HEK293 (cell line): Measurements from ENCODE around the gene FAHD2A.

Experiments
- CTCF ChIA-PET: fragments of 350-600 bp; formaldehyde crosslinking; extraction: SDS; loops from one replicate; lab custom pipeline; 2021; ENCODE audit warnings: antibody characterized with exemption; lab: Yijun Ruan, JAX
- POLR2A ChIA-PET: fragments of 300-600 bp; formaldehyde crosslinking; extraction: SDS; loops from one replicate; lab custom pipeline; 2020; ENCODE audit warnings: antibody characterized with exemption, inconsistent platforms; lab: Yijun Ruan, JAX
- H3K27ac ChIP-seq: fragments of 200-500 bp; sonication (Bioruptor generic); 2 replicates; pipeline ENCODE4 v1.5.1; 2014; ENCODE audit warnings: low read depth, low read length, control low read depth, inconsistent platforms; ENCODE audit errors: extremely low read depth
- H3K36me3 ChIP-seq, 2 experiments: fragments of 200-500 bp in 1 of 2; sonication (Bioruptor generic) in 1 of 2; 1 replicate in 1 of 2; 2 replicates in 1 of 2; pipeline ENCODE4 v1.5.1; 2014 to 2017; ENCODE audit warnings: inconsistent platforms in 2 of 2, low read length in 2 of 2; ENCODE audit not compliant: control insufficient read depth in 2 of 2, insufficient read depth in 1 of 2
- H3K4me1 ChIP-seq: fragments of 200-500 bp; sonication (Bioruptor generic); 2 replicates; pipeline ENCODE4 v1.5.1; 2014; ENCODE audit warnings: mild to moderate bottlenecking, low read length, inconsistent platforms; ENCODE audit not compliant: control insufficient read depth, insufficient read depth
- H3K4me3 ChIP-seq: 2 replicates; pipeline ENCODE4 v1.5.1; 2011; ENCODE audit warnings: low read depth, mild to moderate bottlenecking, control low read depth, low read length, moderate library complexity
- H3K9me3 ChIP-seq: fragments of 200-500 bp; sonication (Bioruptor generic); 2 replicates; pipeline ENCODE4 v1.5.1; 2014; ENCODE audit warnings: low read depth, low read length, inconsistent platforms; ENCODE audit not compliant: control insufficient read depth, insufficient read depth
- HOXD13 ChIP-seq: sonication (generic); formaldehyde crosslinking; IDR thresholded peaks from 2 replicates; pipeline ENCODE4 v1.8.0; 2022; ENCODE audit warnings: missing genetic modification reagents, borderline replicate concordance
- KLF9 ChIP-seq: fragments of 450-650 bp; formaldehyde crosslinking; IDR thresholded peaks from 2 replicates; pipeline ENCODE4 v1.5.1; 2016; ENCODE audit warnings: missing biosample characterization, missing genetic modification characterization, low read depth
- PRDM10 ChIP-seq: fragments of 450-650 bp; formaldehyde crosslinking; IDR thresholded peaks from 2 replicates; pipeline ENCODE4 v1.5.1; 2016; ENCODE audit warnings: missing biosample characterization, missing genetic modification characterization
- SALL2 ChIP-seq: fragments of 450-650 bp; formaldehyde crosslinking; IDR thresholded peaks from 2 replicates; pipeline ENCODE4 v1.5.0; 2017; ENCODE audit warnings: missing biosample characterization, mild to moderate bottlenecking, missing genetic modification characterization, borderline replicate concordance
- SETDB1 ChIP-seq: IDR thresholded peaks from one replicate; pipeline ENCODE4 v1.6.1; 2017; ENCODE audit warnings: mild to moderate bottlenecking, low read length, moderate library complexity, mixed read lengths; ENCODE audit not compliant: insufficient read length
- ZNF114 ChIP-seq: fragments of 450-650 bp; formaldehyde crosslinking; IDR thresholded peaks from 2 replicates; pipeline ENCODE4 v1.5.0; 2017; ENCODE audit warnings: missing biosample characterization, missing genetic modification characterization
- ZNF18 ChIP-seq: fragments of 450-650 bp; formaldehyde crosslinking; IDR thresholded peaks from 2 replicates; pipeline ENCODE4 v1.5.1; 2016; ENCODE audit warnings: missing biosample characterization, missing genetic modification characterization
- ZNF23 ChIP-seq: fragments of 450-650 bp; formaldehyde crosslinking; IDR thresholded peaks from 2 replicates; pipeline ENCODE4 v1.5.1; 2016; ENCODE audit warnings: missing biosample characterization, missing genetic modification characterization, borderline replicate concordance
- ZNF324 ChIP-seq: fragments of 450-650 bp; formaldehyde crosslinking; IDR thresholded peaks from 2 replicates; pipeline ENCODE4 v1.5.1; 2016; ENCODE audit warnings: missing biosample characterization, missing genetic modification characterization
- ZNF48 ChIP-seq: fragments of 450-650 bp; formaldehyde crosslinking; IDR thresholded peaks from 2 replicates; pipeline ENCODE4 v1.5.1; 2016; ENCODE audit warnings: missing biosample characterization, missing genetic modification characterization
- ZNF585B ChIP-seq: fragments of 450-650 bp; formaldehyde crosslinking; IDR thresholded peaks from 2 replicates; pipeline ENCODE4 v1.5.1; 2016; ENCODE audit warnings: missing biosample characterization, missing genetic modification characterization
- ZNF596 ChIP-seq: fragments of 450-650 bp; IDR thresholded peaks from 2 replicates; pipeline ENCODE4 v1.5.0; 2018; ENCODE audit warnings: missing biosample characterization, mild to moderate bottlenecking, missing genetic modification characterization, moderate library complexity
- ZNF623 ChIP-seq: fragments of 450-650 bp; formaldehyde crosslinking; IDR thresholded peaks from 2 replicates; pipeline ENCODE4 v1.5.1; 2016; ENCODE audit warnings: missing biosample characterization, missing genetic modification characterization
- ZNF624 ChIP-seq: fragments of 450-650 bp; formaldehyde crosslinking; IDR thresholded peaks from 2 replicates; pipeline ENCODE4 v1.5.1; 2017; ENCODE audit warnings: missing biosample characterization, missing genetic modification characterization
- ZNF792 ChIP-seq: fragments of 450-650 bp; formaldehyde crosslinking; IDR thresholded peaks from 2 replicates; pipeline ENCODE4 v1.5.1; 2016; ENCODE audit warnings: missing biosample characterization, missing genetic modification characterization
- TF ChIP-seq, protein P1 (sequence below): fragments of 450-650 bp; formaldehyde crosslinking; IDR thresholded peaks from 2 replicates; pipeline ENCODE4 v1.5.1; 2016; ENCODE audit warnings: missing biosample characterization, missing genetic modification characterization
- TF ChIP-seq, protein P2 (sequence below): fragments of 450-650 bp; formaldehyde crosslinking; IDR thresholded peaks from 2 replicates; pipeline ENCODE4 v1.5.1; 2016; ENCODE audit warnings: missing biosample characterization, missing genetic modification characterization

Gene FAHD2A

GRCh38 chr2:95353055-95353575 lies 49.4 kb upstream of the FAHD2A start (continued):
- TF ChIP-seq PRDM10 (tag by site-specific recombination) (no peak), ZNF792 (tag by site-specific recombination) (no peak), SALL2 (tag by site-specific recombination) (no peak), ZNF18 (tag by site-specific recombination) (no peak), ZNF324 (no peak), ZNF48 (tag by site-specific recombination) (no peak), ZNF624 (tag by site-specific recombination) (no peak), ZNF596 (tag by site-specific recombination) (no peak), KLF9 (no peak)
- TF ChIP-seq, protein P1, sequence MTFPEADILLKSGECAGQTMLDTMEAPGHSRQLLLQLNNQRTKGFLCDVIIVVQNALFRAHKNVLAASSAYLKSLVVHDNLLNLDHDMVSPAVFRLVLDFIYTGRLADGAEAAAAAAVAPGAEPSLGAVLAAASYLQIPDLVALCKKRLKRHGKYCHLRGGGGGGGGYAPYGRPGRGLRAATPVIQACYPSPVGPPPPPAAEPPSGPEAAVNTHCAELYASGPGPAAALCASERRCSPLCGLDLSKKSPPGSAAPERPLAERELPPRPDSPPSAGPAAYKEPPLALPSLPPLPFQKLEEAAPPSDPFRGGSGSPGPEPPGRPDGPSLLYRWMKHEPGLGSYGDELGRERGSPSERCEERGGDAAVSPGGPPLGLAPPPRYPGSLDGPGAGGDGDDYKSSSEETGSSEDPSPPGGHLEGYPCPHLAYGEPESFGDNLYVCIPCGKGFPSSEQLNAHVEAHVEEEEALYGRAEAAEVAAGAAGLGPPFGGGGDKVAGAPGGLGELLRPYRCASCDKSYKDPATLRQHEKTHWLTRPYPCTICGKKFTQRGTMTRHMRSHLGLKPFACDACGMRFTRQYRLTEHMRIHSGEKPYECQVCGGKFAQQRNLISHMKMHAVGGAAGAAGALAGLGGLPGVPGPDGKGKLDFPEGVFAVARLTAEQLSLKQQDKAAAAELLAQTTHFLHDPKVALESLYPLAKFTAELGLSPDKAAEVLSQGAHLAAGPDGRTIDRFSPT (tag by site-specific recombination) = no peak
- TF ChIP-seq, all 188 proteins: peak for 0

- no peaks in the 10 kb centered on the region for H3K9me3 ChIP-seq
- no peak overlapping the region for H3K27ac ChIP-seq
- ChIA-PET CTCF (interaction anchor here (0.6 to 1.5 kb wide), 2 partner anchors 9 to 122 kb away, joined by 3 to 4 read pairs; no protein-coding TSS in a partner anchor), POLR2A (no interaction called here)
- H3K36me3 ChIP-seq = no peaks in the 10 kb centered on the region
- no peaks in the 10 kb centered on the region; the same call in 1 of the 2 replicates for H3K4me1 ChIP-seq
- no peak for TF ChIP-seq ZNF585B (tag by site-specific recombination)
- no peak for TF ChIP-seq SETDB1
- TF ChIP-seq ZNF114 (tag by site-specific recombination) = no peak
- no peak for TF ChIP-seq HOXD13 (CRISPR knock-in tag)
- TF ChIP-seq, protein P2, sequence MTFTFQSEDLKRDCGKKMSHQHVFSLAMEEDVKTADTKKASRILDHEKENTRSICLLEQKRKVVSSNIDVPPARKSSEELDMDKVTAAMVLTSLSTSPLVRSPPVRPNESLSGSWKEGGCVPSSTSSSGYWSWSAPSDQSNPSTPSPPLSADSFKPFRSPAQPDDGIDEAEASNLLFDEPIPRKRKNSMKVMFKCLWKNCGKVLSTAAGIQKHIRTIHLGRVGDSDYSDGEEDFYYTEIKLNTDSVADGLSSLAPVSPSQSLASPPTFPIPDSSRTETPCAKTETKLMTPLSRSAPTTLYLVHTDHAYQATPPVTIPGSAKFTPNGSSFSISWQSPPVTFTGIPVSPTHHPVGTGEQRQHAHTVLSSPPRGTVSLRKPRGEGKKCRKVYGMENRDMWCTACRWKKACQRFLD = no peak
- no peak for TF ChIP-seq ZNF623 (tag by site-specific recombination)
- no peak for TF ChIP-seq ZNF23 (tag by site-specific recombination)
- no peak overlapping the region for H3K4me3 ChIP-seq
Measured at GRCh38 chr2:95353613-95354468, 48.7 kb upstream of the FAHD2A start.
